ENCODE measurements around the gene PTPRQ. TPM values are rescaled to one million over a fixed set of nuclear protein-coding genes. Genes with fewer than 3 reads are reported as not detected.

Gene PTPRQ
- total and polyA plus RNA-seq, 2 of the 8 experiments (the other 6 are each of a cell fraction or from before 2014, with no cell fraction given): not detected

GRCh38 chr12:80576641-80577418 is 132.8 kb downstream of the PTPRQ start:
- no peak overlapping the region for H3K18ac ChIP-seq (ENCODE audit: extremely low read depth, low read length)
- H3K27me3 ChIP-seq (replicated peaks in 1 of 4; ENCODE audit: control insufficient read depth in 3 of 4, extremely low read depth in 1 of 4, insufficient read depth in 3 of 4, low read length in 3 of 4): no peaks in the 10 kb centered on the region
- CTCF ChIA-PET (ENCODE audit: partially characterized antibody): interaction anchor here (0.7 kb wide), 2 partner anchors 31 to 221 kb away, joined by 3 read pairs; no protein-coding TSS in a partner anchor
- H2BK120ac ChIP-seq (replicated peaks; ENCODE audit: low read depth, low read length): no peak overlapping the region
- H2BK15ac ChIP-seq (ENCODE audit: low read length): no peak overlapping the region
- WGBS, 2 experiments (ENCODE audit: extremely low coverage in 1 of 2, insufficient coverage in 1 of 2, insufficient read length in 1 of 2, insufficient replicate concordance in 2 of 2, low coverage in 1 of 2, low lambda C conversion rate in 2 of 2, missing lambda C conversion rate in 1 of 2): 94% methylated on average over 3 of the region's 3 CpGs; no CpG with 5 or more reads in 1 of the 2 experiments
- no peak overlapping the region for H2BK12ac ChIP-seq (ENCODE audit: low read depth, low read length)
- no peaks in the 10 kb centered on the region for H3K23me2 ChIP-seq (ENCODE audit: low read depth, low read length)
- no peak overlapping the region for H3K4me2 ChIP-seq (ENCODE audit: insufficient read depth in 1 of 2, low read depth in 2 of 2, low read length in 2 of 2)
- no peaks in the 10 kb centered on the region for H3K79me1 ChIP-seq (ENCODE audit: low read depth, low read length)
- no peak overlapping the region for H3K4me3 ChIP-seq (ENCODE audit: extremely low read depth in 1 of 4, insufficient read depth in 2 of 4, low read depth in 3 of 4, low read length in 4 of 4)
- H3K14ac ChIP-seq (ENCODE audit: insufficient read length): no peak overlapping the region
- POLR2A ChIA-PET (ENCODE audit: partially characterized antibody): no interaction called here
- FAIRE-seq: no peak
- TF ChIP-seq CREB1 (IDR thresholded peaks at IDR 0.05) (no peak), PHF8 (conservative IDR thresholded peaks at IDR 0.05; ENCODE audit: low read depth, low read length) (no peak), USF2 (IDR thresholded peaks at IDR 0.05; ENCODE audit: low read length) (no peak), JUN (IDR thresholded peaks at IDR 0.05; ENCODE audit: low read depth, low read length) (no peak), POLR2A (IDR thresholded peaks at IDR 0.05; ENCODE audit: control extremely low read depth in 1 of 2, low read depth in 2 of 2, low read length in 2 of 2) (no peak), RAD21 (IDR thresholded peaks at IDR 0.05 in 1 of 2, conservative IDR thresholded peaks at IDR 0.05 in 1 of 2; ENCODE audit: low read depth in 2 of 2, low read length in 2 of 2) (no peak), NANOG (IDR thresholded peaks at IDR 0.05; ENCODE audit: insufficient read depth, low read depth, low read length, poor library complexity, severe bottlenecking) (no peak), KDM5A (IDR thresholded peaks at IDR 0.05; ENCODE audit: low read length) (no peak), MAFK (IDR thresholded peaks at IDR 0.05; ENCODE audit: low read depth, low read length) (no peak), NRF1 (IDR thresholded peaks at IDR 0.05; ENCODE audit: low read depth, low read length) (no peak)
- TF ChIP-seq, protein P1, sequence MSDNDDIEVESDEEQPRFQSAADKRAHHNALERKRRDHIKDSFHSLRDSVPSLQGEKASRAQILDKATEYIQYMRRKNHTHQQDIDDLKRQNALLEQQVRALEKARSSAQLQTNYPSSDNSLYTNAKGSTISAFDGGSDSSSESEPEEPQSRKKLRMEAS (IDR thresholded peaks at IDR 0.05): no peak
- no peak overlapping the region for H3K56ac ChIP-seq (replicated peaks; ENCODE audit: insufficient read length, low read depth, low read length)
- H3K4me1 ChIP-seq (replicated peaks in 1 of 4; ENCODE audit: control insufficient read depth in 3 of 4, insufficient read depth in 4 of 4, low read length in 3 of 4): no peaks in the 10 kb centered on the region
- H2AFZ ChIP-seq (ENCODE audit: low read length): no peak overlapping the region
- H3K27ac ChIP-seq (ENCODE audit: low read depth, low read length): no peak overlapping the region
- H3K36me3 ChIP-seq (ENCODE audit: control insufficient read depth in 2 of 4, insufficient read depth in 4 of 4, low read length in 3 of 4): no peaks in the 10 kb centered on the region
- no peak overlapping the region for H4K91ac ChIP-seq (replicated peaks; ENCODE audit: insufficient read length, low read length)
- no peak overlapping the region for H3K9ac ChIP-seq (replicated peaks in 1 of 4; ENCODE audit: extremely low read depth in 1 of 4, low read depth in 3 of 4, low read length in 3 of 4)
- no peak overlapping the region for H4K8ac ChIP-seq (ENCODE audit: extremely low read depth, insufficient read depth, low read length)
- no peak overlapping the region for H3K4ac ChIP-seq (replicated peaks; ENCODE audit: insufficient read length, low read depth, low read length)
- H4K5ac ChIP-seq (ENCODE audit: insufficient read length, low read depth, low read length): no peak overlapping the region
- H2BK20ac ChIP-seq (ENCODE audit: low read length): no peak overlapping the region
- no peak overlapping the region for H3K23ac ChIP-seq (ENCODE audit: insufficient read length)
- H3K79me2 ChIP-seq (ENCODE audit: control insufficient read depth in 1 of 2, insufficient read depth in 2 of 2, low read length in 2 of 2): no peaks in the 10 kb centered on the region
- no peak for DNase-seq (ENCODE audit: low read depth in 1 of 2, low spot score in 2 of 2)
- no peaks in the 10 kb centered on the region for H3K9me3 ChIP-seq (ENCODE audit: insufficient read depth in 2 of 2, low read depth in 1 of 2, low read length in 1 of 2)
- H4K20me1 ChIP-seq (replicated peaks in 1 of 2; ENCODE audit: control insufficient read depth in 1 of 2, insufficient read depth in 2 of 2, low read length in 2 of 2): no peaks in the 10 kb centered on the region
- H2AK5ac ChIP-seq (ENCODE audit: low read depth, low read length): no peak overlapping the region
- no peak overlapping the region for H2BK5ac ChIP-seq (ENCODE audit: low read depth, low read length)

Measured in H1 (cell line).